ENCODE results near the gene ZNF764. TPM values are rescaled to one million over a fixed set of nuclear protein-coding genes. Genes with fewer than 3 reads are reported as not detected.

The ZNF764 gene
- total and polyA plus RNA-seq, 9 of the 15 experiments (the other 6 are each of a cell fraction or from before 2014, with no cell fraction given), result 0.69 to 10.1 (median 4.1) TPM

DNA sequence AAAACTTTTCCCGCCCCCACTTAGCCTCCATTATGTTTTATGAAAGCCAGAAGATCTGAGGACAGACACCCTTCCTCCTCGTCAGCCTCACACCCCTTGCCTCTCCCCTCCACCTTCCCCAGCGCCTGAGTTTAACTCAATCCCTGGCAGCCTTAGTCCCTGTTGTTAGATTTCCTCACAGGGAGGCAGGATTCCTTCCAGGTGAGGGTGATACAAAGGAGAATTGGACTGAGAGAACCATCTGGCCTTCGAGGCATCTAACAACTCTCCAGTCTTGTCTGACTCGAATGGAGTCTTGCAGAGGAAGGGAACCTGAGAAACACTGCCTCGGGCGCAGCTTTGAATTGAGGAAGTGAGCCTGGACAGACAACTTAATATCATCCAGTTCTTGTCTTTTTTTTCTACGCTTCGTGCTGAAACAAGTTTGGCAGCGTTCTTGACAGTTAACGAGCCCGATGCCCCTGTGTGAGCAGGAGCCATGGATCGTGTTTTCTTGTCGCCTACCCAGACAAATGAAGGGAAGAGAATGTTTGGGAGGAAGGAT is 30.5 kb downstream of the ZNF764 start:
- FAIRE-seq (no peak), ATAC-seq (no peak), DNase-seq (ENCODE audit: extremely low read depth in 1 of 4, low spot score in 3 of 4) (no peak)
- Histone ChIP-seq H3K27ac (ENCODE audit: extremely low read depth, low read depth, low read length) (peak overlapping the region; percentile 97), H2AFZ (ENCODE audit: low read depth, low read length) (peak overlapping the region; percentile 64), H3K4me2 (ENCODE audit: insufficient read depth, low read length) (peak overlapping the region; percentile 68), H3K4me1 (replicated peaks in 1 of 2; ENCODE audit: control insufficient read depth in 2 of 2, insufficient read depth in 2 of 2, low read length in 2 of 2) (peaks cover 34 to 71% of the 10 kb centered on the region in 2 experiments; a peak in 4 of 5 replicates), H3K36me3 (ENCODE audit: control insufficient read depth, insufficient read depth, low read length) (peaks cover 17% of the 10 kb centered on the region; the same call in 2 of the 3 replicates), H3K27me3 (ENCODE audit: control insufficient read depth in 2 of 2, insufficient read depth in 2 of 2, low read length in 2 of 2) (no peaks in the 10 kb centered on the region), H3K4me3 (peak overlapping the region; percentile 78), H4K20me1 (replicated peaks; ENCODE audit: control insufficient read depth, insufficient read depth, low read length) (no peaks in the 10 kb centered on the region), H3K79me2 (ENCODE audit: control insufficient read depth, insufficient read depth, low read length) (peaks cover 19% of the 10 kb centered on the region), H3K9ac (ENCODE audit: insufficient read depth in 1 of 2, low read depth in 2 of 2, low read length in 2 of 2) (peak overlapping the region; percentile 16 to 79; a peak in 3 of 4 replicates), H3K9me3 (replicated peaks; ENCODE audit: control insufficient read depth, insufficient read depth, low read depth, low read length) (no peaks in the 10 kb centered on the region), H3K9me1 (ENCODE audit: control insufficient read depth, insufficient read depth, low read length) (no peaks in the 10 kb centered on the region)
- 31% methylated on average over 13 of the region's 14 CpGs for WGBS (ENCODE audit: insufficient coverage, low coverage, missing lambda C conversion rate)
- in situ Hi-C loops (cut with MboI), result no loop called here
- ChIA-PET CTCF (ENCODE audit: low intra/inter-chr PET ratio) (interaction anchor here (0.6 kb wide), 1 partner anchor 84 kb away, joined by 3 read pairs; no protein-coding TSS in a partner anchor), POLR2A (interaction anchor here (0.6 to 1.7 kb wide), 12 partner anchors 8 to 82 kb away, joined by 3 to 11 read pairs (median 5); partner anchors contain the start of genes SEPHS2 and ZNF688)
- TSS peak; percentile 73 for BruUV-seq (replicated peaks)
- intact Hi-C loops (cut with micrococcal nuclease), result loop anchor here (2.0 to 5.0 kb wide), 3 partner anchors 35 to 83 kb away; partner anchors contain the start of gene SEPHS2
- TF ChIP-seq ZNF668 (CRISPR knock-in tag; IDR thresholded peaks at IDR 0.05) (no peak), ZNF764 (CRISPR knock-in tag; IDR thresholded peaks at IDR 0.05; ENCODE audit: low read depth) (no peak), ZNF134 (CRISPR knock-in tag; conservative IDR thresholded peaks at IDR 0.05) (no peak), PHTF2 (CRISPR knock-in tag; IDR thresholded peaks at IDR 0.05) (no peak), TSC22D4 (tag; IDR thresholded peaks at IDR 0.05) (no peak), PRPF4 (IDR thresholded peaks at IDR 0.05; ENCODE audit: insufficient read depth, low read depth, low read length, poor library complexity, severe bottlenecking) (no peak), ZFX (CRISPR knock-in tag; IDR thresholded peaks at IDR 0.05) (no peak), EGR1 (conservative IDR thresholded peaks at IDR 0.05) (no peak), RFX5 (IDR thresholded peaks at IDR 0.05; ENCODE audit: low read depth, low read length) (no peak), CBFA2T2 (conservative IDR thresholded peaks at IDR 0.05) (no peak), GABPB2 (CRISPR knock-in tag; conservative IDR thresholded peaks at IDR 0.05) (no peak), SMAD2 (IDR thresholded peaks at IDR 0.05; ENCODE audit: low read depth, low read length) (no peak), NR3C1 (CRISPR knock-in tag; IDR thresholded peaks at IDR 0.05) (no peak), ETV1 (tag; conservative IDR thresholded peaks at IDR 0.05; ENCODE audit: low read depth) (no peak)
- TF ChIP-seq, protein P1, sequence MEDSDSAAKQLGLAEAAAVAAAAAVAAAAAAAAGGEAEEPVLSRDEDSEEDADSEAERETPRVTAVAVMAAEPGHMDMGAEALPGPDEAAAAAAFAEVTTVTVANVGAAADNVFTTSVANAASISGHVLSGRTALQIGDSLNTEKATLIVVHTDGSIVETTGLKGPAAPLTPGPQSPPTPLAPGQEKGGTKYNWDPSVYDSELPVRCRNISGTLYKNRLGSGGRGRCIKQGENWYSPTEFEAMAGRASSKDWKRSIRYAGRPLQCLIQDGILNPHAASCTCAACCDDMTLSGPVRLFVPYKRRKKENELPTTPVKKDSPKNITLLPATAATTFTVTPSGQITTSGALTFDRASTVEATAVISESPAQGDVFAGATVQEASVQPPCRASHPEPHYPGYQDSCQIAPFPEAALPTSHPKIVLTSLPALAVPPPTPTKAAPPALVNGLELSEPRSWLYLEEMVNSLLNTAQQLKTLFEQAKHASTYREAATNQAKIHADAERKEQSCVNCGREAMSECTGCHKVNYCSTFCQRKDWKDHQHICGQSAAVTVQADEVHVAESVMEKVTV (CRISPR knock-in tag; IDR thresholded peaks at IDR 0.05), result 0 out of 2 replicates have a peak, but pooled peaks have one; percentile 21
- TF ChIP-seq, protein P2, sequence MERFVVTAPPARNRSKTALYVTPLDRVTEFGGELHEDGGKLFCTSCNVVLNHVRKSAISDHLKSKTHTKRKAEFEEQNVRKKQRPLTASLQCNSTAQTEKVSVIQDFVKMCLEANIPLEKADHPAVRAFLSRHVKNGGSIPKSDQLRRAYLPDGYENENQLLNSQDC (CRISPR knock-in tag; IDR thresholded peaks at IDR 0.05), result no peak
- TF ChIP-seq, protein P3, sequence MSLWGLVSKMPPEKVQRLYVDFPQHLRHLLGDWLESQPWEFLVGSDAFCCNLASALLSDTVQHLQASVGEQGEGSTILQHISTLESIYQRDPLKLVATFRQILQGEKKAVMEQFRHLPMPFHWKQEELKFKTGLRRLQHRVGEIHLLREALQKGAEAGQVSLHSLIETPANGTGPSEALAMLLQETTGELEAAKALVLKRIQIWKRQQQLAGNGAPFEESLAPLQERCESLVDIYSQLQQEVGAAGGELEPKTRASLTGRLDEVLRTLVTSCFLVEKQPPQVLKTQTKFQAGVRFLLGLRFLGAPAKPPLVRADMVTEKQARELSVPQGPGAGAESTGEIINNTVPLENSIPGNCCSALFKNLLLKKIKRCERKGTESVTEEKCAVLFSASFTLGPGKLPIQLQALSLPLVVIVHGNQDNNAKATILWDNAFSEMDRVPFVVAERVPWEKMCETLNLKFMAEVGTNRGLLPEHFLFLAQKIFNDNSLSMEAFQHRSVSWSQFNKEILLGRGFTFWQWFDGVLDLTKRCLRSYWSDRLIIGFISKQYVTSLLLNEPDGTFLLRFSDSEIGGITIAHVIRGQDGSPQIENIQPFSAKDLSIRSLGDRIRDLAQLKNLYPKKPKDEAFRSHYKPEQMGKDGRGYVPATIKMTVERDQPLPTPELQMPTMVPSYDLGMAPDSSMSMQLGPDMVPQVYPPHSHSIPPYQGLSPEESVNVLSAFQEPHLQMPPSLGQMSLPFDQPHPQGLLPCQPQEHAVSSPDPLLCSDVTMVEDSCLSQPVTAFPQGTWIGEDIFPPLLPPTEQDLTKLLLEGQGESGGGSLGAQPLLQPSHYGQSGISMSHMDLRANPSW (CRISPR knock-in tag; IDR thresholded peaks at IDR 0.05), result no peak
- TF ChIP-seq, protein P4, sequence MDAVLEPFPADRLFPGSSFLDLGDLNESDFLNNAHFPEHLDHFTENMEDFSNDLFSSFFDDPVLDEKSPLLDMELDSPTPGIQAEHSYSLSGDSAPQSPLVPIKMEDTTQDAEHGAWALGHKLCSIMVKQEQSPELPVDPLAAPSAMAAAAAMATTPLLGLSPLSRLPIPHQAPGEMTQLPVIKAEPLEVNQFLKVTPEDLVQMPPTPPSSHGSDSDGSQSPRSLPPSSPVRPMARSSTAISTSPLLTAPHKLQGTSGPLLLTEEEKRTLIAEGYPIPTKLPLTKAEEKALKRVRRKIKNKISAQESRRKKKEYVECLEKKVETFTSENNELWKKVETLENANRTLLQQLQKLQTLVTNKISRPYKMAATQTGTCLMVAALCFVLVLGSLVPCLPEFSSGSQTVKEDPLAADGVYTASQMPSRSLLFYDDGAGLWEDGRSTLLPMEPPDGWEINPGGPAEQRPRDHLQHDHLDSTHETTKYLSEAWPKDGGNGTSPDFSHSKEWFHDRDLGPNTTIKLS (IDR thresholded peaks at IDR 0.05; ENCODE audit: borderline replicate concordance, low read depth), result no peak

All from K562 (cell line).